GM23338 (cell line): Measurements from ENCODE around the gene NIFK.
A peak's percentile ranks its signal among the peaks of the same experiment; 100 is the strongest.

Experiments used
- CTCF ChIP-seq, 2 experiments: fragments of 200-600 bp in 1 of 2; sonication (generic) in 1 of 2; conservative IDR thresholded peaks; 2 replicates each; pipeline versions ENCODE4 v1.5.1 to v1.6.1; 2016 to 2017; ENCODE audit warnings: antibody characterized with exemption in 2 of 2, low read depth in 2 of 2, mild to moderate bottlenecking in 2 of 2, moderate library complexity in 1 of 2
- ETS1 ChIP-seq: IDR thresholded peaks from 2 replicates; pipeline ENCODE4 v1.6.1; 2016; ENCODE audit warnings: antibody characterized with exemption
- EZH2 ChIP-seq: fragments of 200-600 bp; sonication (generic); IDR thresholded peaks from one replicate; pipeline ENCODE4 v1.8.0; 2017; ENCODE audit warnings: antibody characterized with exemption, mild to moderate bottlenecking, low read depth; ENCODE audit not compliant: unreplicated experiment
- EZH2phosphoT487 ChIP-seq: fragments of 200-600 bp; sonication (generic); IDR thresholded peaks from one replicate; pipeline ENCODE4 v1.8.1; 2018; ENCODE audit warnings: antibody characterized with exemption; ENCODE audit not compliant: unreplicated experiment
- POLR2AphosphoS5 ChIP-seq: IDR thresholded peaks from 2 replicates; pipeline ENCODE4 v1.6.1; 2016; ENCODE audit warnings: antibody characterized with exemption, low read depth

- TF ChIP-seq ETS1 (no peak), CTCF (conservative IDR thresholded peaks at IDR 0.05; ENCODE audit: low read depth in 2 of 2) (peak; percentile 21 to 35; a peak in 2 of 4 replicates), EZH2 (no peak), EZH2phosphoT487 (no peak), POLR2AphosphoS5 (no peak)
These were observed 1.1 kb downstream of the NIFK start for GRCh38 chr2:121735518-121736074.
